Activated effector memory CD4-positive, alpha-beta T cell treated with Interleukin-2 at 50 U/mL for 16 hours (primary cell): ENCODE data around the gene PCDHA8.
"Not testable (repeated sequence)": the region's sequence is repeated elsewhere in the genome, so short reads cannot be mapped to it uniquely, and the experiment has no call there.

Source experiments
- DNase-seq: peaks from one replicate; pipeline ENCODE4 v3.0.0-alpha.2; 2020

The PCDHA8 gene

GRCh38 chr5:140870221-140871201 lies 29.5 kb downstream of the PCDHA8 start:
- DNase-seq, result no peak

- no peak for DNase-seq
Observed at GRCh38 chr5:140875085-140876065, 34.4 kb downstream of the PCDHA8 start, which contains the start of gene PCDHA12. Gene PCDHA12, plus strand, starts transcription at chr5:140875308. Its CDS starts 165 bp downstream, at chr5:140875473.

- not testable (repeated sequence) for DNase-seq
Observed at GRCh38 chr5:140876541-140877261, 35.7 kb downstream of the PCDHA8 start.

GRCh38 chr5:140877262-140877581 lies 36.2 kb downstream of the PCDHA8 start:
- DNase-seq, result no peak

- DNase-seq, result no peak
Observed at GRCh38 chr5:140881889-140882590, 41.1 kb downstream of the PCDHA8 start, which contains the start of gene PCDHA13. Gene PCDHA13, plus strand, starts transcription at chr5:140882124. Its CDS starts 145 bp downstream, at chr5:140882269.

- no peak for DNase-seq
Observed at GRCh38 chr5:140882591-140882899, 41.6 kb downstream of the PCDHA8 start.

GRCh38 chr5:140883373-140883772 lies 42.4 kb downstream of the PCDHA8 start:
- no peak for DNase-seq

GRCh38 chr5:140883927-140884697 lies 43.1 kb downstream of the PCDHA8 start:
- DNase-seq, result no peak
